ENCODE measurements around the gene PGAP3.

Gene PGAP3

GRCh38 chr17:39641097-39641496, 46.8 kb downstream of the PGAP3 start:
- H3K4me3 ChIP-seq (ENCODE audit: low read depth, low read length, poor library complexity, severe bottlenecking) = no peak overlapping the region
- H3K36me3 ChIP-seq (ENCODE audit: insufficient read depth, low read length) = no peaks in the 10 kb centered on the region
- H3K4me1 ChIP-seq (ENCODE audit: insufficient read depth, low read length, severe bottlenecking) = peaks cover 20% of the 10 kb centered on the region
- no peaks in the 10 kb centered on the region for H3K9me3 ChIP-seq (ENCODE audit: low read length)
- no peak overlapping the region for H3K27ac ChIP-seq (ENCODE audit: low read depth, low read length, poor library complexity, severe bottlenecking)
- H4K20me1 ChIP-seq (ENCODE audit: insufficient read depth, low read length) = no peaks in the 10 kb centered on the region
- no peak overlapping the region for H2AFZ ChIP-seq (ENCODE audit: low read length)
- H3K79me2 ChIP-seq (ENCODE audit: insufficient read depth, low read length) = no peaks in the 10 kb centered on the region; the same call in 1 of the 2 replicates
- no peaks in the 10 kb centered on the region for H3K27me3 ChIP-seq (ENCODE audit: insufficient read depth, low read length)
- H3K9ac ChIP-seq (ENCODE audit: low read length) = no peak overlapping the region
- H3K9me2 ChIP-seq (ENCODE audit: low read depth, low read length) = no peaks in the 10 kb centered on the region
- TF ChIP-seq EZH2 (IDR thresholded peaks at IDR 0.05; ENCODE audit: borderline replicate concordance, low read length) (no peak), CTCF (IDR thresholded peaks at IDR 0.05; ENCODE audit: low read length) (no peak)
- H3F3A ChIP-seq (ENCODE audit: insufficient read depth, low read length) = no peaks in the 10 kb centered on the region
- H3K4me2 ChIP-seq (ENCODE audit: low read length) = no peak overlapping the region

GRCh38 chr17:39640591-39641031, 47.2 kb downstream of the PGAP3 start:
- no peaks in the 10 kb centered on the region for H3K36me3 ChIP-seq (ENCODE audit: insufficient read depth, low read length)
- H3K9me3 ChIP-seq (ENCODE audit: low read length) = no peaks in the 10 kb centered on the region
- no peaks in the 10 kb centered on the region for H3K27me3 ChIP-seq (ENCODE audit: insufficient read depth, low read length)
- no peak overlapping the region for H3K9ac ChIP-seq (ENCODE audit: low read length)
- H4K20me1 ChIP-seq (ENCODE audit: insufficient read depth, low read length) = no peaks in the 10 kb centered on the region
- no peak overlapping the region for H3K4me2 ChIP-seq (ENCODE audit: low read length)
- TF ChIP-seq EZH2 (IDR thresholded peaks at IDR 0.05; ENCODE audit: borderline replicate concordance, low read length) = no peak
- no peak for TF ChIP-seq CTCF (IDR thresholded peaks at IDR 0.05; ENCODE audit: low read length)
- H2AFZ ChIP-seq (ENCODE audit: low read length) = no peak overlapping the region
- no peak overlapping the region for H3K4me3 ChIP-seq (ENCODE audit: low read depth, low read length, poor library complexity, severe bottlenecking)
- peaks cover 25% of the 10 kb centered on the region for H3K4me1 ChIP-seq (ENCODE audit: insufficient read depth, low read length, severe bottlenecking)
- H3K79me2 ChIP-seq (ENCODE audit: insufficient read depth, low read length) = no peaks in the 10 kb centered on the region; the same call in 1 of the 2 replicates
- H3K9me2 ChIP-seq (ENCODE audit: low read depth, low read length) = no peaks in the 10 kb centered on the region
- no peak overlapping the region for H3K27ac ChIP-seq (ENCODE audit: low read depth, low read length, poor library complexity, severe bottlenecking)
- no peaks in the 10 kb centered on the region for H3F3A ChIP-seq (ENCODE audit: insufficient read depth, low read length)

DNA sequence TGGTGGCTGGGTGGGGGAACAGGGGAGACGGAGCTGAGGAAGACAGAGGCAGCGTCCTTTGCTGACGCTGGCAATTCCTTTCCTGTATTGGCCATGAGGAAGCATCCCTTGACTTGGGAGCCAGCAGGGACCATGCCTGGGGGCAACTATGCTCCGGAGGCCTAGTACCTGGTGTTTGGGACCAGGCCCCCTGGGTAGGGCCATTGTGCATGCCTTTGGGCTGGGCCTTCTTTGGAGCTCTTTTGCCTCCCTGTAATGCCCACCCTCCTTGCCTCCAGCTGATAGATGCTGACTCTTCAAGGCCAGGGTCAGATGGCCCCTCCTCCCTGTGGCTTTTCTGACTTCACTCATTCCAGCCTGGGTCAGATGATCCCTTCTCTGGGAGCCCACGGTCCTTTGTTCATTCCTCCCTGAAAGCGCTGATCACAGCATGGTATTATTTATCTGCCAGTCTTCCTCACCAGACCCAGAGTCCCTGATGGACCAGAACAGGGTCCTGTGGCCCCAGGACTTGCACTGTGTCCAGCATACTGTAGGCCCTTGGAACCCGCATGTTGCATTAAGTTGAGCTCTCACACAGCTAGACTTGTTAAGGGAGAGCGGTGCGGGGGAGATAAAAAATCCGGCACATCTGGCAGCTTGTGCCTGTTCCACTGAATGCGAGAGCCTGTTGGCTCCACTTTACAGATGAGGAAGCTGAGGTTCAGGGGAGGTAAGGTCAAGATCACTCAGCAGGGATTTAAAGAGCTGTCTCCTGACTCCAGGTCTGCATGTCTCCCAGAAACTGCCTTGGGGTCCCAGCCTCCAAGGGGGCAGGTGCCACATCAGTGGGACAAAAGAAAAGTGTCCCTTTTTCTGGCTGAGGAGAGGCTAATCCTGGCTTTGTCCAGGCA, 48.0 kb downstream of the PGAP3 start:
- no peaks in the 10 kb centered on the region for H4K20me1 ChIP-seq (ENCODE audit: insufficient read depth, low read length)
- no peak overlapping the region for H2AFZ ChIP-seq (ENCODE audit: low read length)
- H3K4me1 ChIP-seq (ENCODE audit: insufficient read depth, low read length, severe bottlenecking) = peaks cover 28% of the 10 kb centered on the region
- H3K4me2 ChIP-seq (ENCODE audit: low read length) = no peak overlapping the region
- no peaks in the 10 kb centered on the region for H3K27me3 ChIP-seq (ENCODE audit: insufficient read depth, low read length)
- no peak overlapping the region for H3K27ac ChIP-seq (ENCODE audit: low read depth, low read length, poor library complexity, severe bottlenecking)
- no peaks in the 10 kb centered on the region; the same call in 1 of the 2 replicates for H3K79me2 ChIP-seq (ENCODE audit: insufficient read depth, low read length)
- H3K9me3 ChIP-seq (ENCODE audit: low read length) = no peaks in the 10 kb centered on the region
- H3K9me2 ChIP-seq (ENCODE audit: low read depth, low read length) = no peaks in the 10 kb centered on the region
- H3K9ac ChIP-seq (ENCODE audit: low read length) = no peak overlapping the region
- no peaks in the 10 kb centered on the region for H3K36me3 ChIP-seq (ENCODE audit: insufficient read depth, low read length)
- TF ChIP-seq EZH2 (IDR thresholded peaks at IDR 0.05; ENCODE audit: borderline replicate concordance, low read length) = no peak
- TF ChIP-seq CTCF (IDR thresholded peaks at IDR 0.05; ENCODE audit: low read length) = no peak
- no peak overlapping the region for H3K4me3 ChIP-seq (ENCODE audit: low read depth, low read length, poor library complexity, severe bottlenecking)
- H3F3A ChIP-seq (ENCODE audit: insufficient read depth, low read length) = no peaks in the 10 kb centered on the region
